GM12892 (cell line): ENCODE results near the gene CNOT8.
"Not testable (repeated sequence)": the region's sequence is repeated elsewhere in the genome, so short reads cannot be mapped to it uniquely, and the experiment has no call there.

Experiments used
- POLR2A ChIP-seq: IDR thresholded peaks from 2 replicates; pipeline ENCODE4 v1.6.1; 2011; ENCODE audit warnings: low read depth, low read length, control low read depth
- POLR2AphosphoS5 ChIP-seq: IDR thresholded peaks from 2 replicates; pipeline ENCODE4 v1.6.1; 2011; ENCODE audit warnings: low read depth, low read length, control low read depth

- TF ChIP-seq POLR2A, POLR2AphosphoS5: not testable (repeated sequence)
Observed at GRCh38 chr5:154822896-154823295, 35.5 kb upstream of the CNOT8 start.
